Neural progenitor cell (in vitro differentiated cells): ENCODE data around the gene MARCHF5.

ENCODE experiments used
- EZH2 ChIP-seq: fragments of 200-600 bp; sonication (generic); IDR thresholded peaks from 2 replicates; pipeline ENCODE4 v1.6.1; 2017; ENCODE audit warnings: antibody characterized with exemption, mild to moderate bottlenecking, moderate library complexity
- EZH2phosphoT487 ChIP-seq: fragments of 200-600 bp; sonication (generic); IDR thresholded peaks from 2 replicates; pipeline ENCODE4 v1.6.1; 2017; ENCODE audit warnings: antibody characterized with exemption
- TF ChIP-seq, protein P1 (sequence below): fragments of 200-600 bp; sonication (generic); IDR thresholded peaks from 2 replicates; pipeline ENCODE4 v1.5.1; 2017; ENCODE audit warnings: antibody characterized with exemption, mild to moderate bottlenecking

DNA sequence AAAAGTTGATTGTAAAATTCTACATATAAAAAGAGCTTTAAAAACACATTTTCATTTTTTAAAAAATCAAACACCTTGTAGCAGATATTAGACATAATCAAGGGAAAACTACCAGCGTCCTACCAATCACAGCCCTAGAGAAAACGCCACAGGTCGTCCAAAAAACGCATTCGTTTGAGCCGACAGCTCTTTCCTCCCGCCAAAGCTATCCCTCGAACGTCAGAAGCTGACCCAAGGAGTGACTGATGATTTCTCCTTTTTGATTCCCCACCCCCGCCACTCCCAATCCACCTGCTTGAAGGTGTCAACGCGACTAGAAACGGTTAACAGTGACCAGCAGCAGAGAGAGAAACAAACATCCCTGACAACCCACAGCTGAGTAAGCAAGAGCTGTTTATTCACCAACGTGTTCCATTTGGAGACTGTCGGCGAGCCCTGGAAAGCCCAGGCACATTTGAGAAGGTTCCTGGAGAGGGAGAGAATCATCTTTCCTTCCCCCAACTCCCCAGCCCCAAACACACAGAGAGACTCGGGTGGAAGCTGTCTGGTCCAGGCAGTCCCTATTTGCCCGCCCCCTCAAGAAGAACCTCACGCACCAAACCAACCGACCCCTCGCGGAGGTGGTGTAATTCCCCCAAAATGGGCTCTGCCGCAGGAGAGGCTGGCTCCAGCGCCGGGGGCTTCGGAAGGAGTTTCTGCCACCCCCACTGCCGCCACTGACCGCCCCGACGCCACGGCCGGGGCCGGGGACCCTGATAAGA, 711 bp upstream of the MARCHF5 start:
- TF ChIP-seq EZH2phosphoT487, result no peak
- TF ChIP-seq, protein P1, sequence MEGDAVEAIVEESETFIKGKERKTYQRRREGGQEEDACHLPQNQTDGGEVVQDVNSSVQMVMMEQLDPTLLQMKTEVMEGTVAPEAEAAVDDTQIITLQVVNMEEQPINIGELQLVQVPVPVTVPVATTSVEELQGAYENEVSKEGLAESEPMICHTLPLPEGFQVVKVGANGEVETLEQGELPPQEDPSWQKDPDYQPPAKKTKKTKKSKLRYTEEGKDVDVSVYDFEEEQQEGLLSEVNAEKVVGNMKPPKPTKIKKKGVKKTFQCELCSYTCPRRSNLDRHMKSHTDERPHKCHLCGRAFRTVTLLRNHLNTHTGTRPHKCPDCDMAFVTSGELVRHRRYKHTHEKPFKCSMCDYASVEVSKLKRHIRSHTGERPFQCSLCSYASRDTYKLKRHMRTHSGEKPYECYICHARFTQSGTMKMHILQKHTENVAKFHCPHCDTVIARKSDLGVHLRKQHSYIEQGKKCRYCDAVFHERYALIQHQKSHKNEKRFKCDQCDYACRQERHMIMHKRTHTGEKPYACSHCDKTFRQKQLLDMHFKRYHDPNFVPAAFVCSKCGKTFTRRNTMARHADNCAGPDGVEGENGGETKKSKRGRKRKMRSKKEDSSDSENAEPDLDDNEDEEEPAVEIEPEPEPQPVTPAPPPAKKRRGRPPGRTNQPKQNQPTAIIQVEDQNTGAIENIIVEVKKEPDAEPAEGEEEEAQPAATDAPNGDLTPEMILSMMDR, result no peak
- no peak for TF ChIP-seq EZH2
